DND-41 (cell line): ENCODE data around the gene ABL2.
"Not testable (repeated sequence)": the region's sequence is repeated elsewhere in the genome, so short reads cannot be mapped to it uniquely, and the experiment has no call there.

Source experiments
- ATAC-seq: fragments of 200-7000 bp; cut with Tn5 transposase; 3 replicates; pipeline ENCODE4 v1.9.1; 2021; ENCODE audit warnings: low read depth; ENCODE audit not compliant: insufficient read depth
- DNase-seq: peaks from one replicate; pipeline ENCODE4 v3.0.0-alpha.2; 2020
- H2AFZ ChIP-seq: 2 replicates; pipeline ENCODE4 v1.6.0; 2012; ENCODE audit warnings: low read depth, low read length
- H3K27ac ChIP-seq: 2 replicates; pipeline ENCODE4 v1.5.1; 2012; ENCODE audit warnings: low read length, inconsistent platforms
- H3K27me3 ChIP-seq: fragments of 200-600 bp; sonication (generic); 2 replicates; pipeline ENCODE4 v1.6.0; 2012; ENCODE audit warnings: low read length, mild to moderate bottlenecking, inconsistent platforms; ENCODE audit not compliant: insufficient read depth, poor library complexity
- H3K36me3 ChIP-seq: 2 replicates; pipeline ENCODE4 v1.5.1; 2012; ENCODE audit warnings: low read length, inconsistent platforms; ENCODE audit not compliant: insufficient read depth
- H3K4me1 ChIP-seq: 2 replicates; pipeline ENCODE4 v1.5.1; 2012; ENCODE audit warnings: mild to moderate bottlenecking, low read length; ENCODE audit not compliant: insufficient read depth
- H3K4me2 ChIP-seq: 2 replicates; pipeline ENCODE4 v1.6.0; 2012; ENCODE audit warnings: mild to moderate bottlenecking, moderate library complexity, low read length, inconsistent platforms; ENCODE audit not compliant: insufficient read depth
- H3K4me3 ChIP-seq, 2 experiments: fragments of 200-600 bp in 1 of 2; shearing (Covaris generic) in 1 of 2; 2 replicates each; pipeline ENCODE4 v1.5.1; 2012 to 2016; ENCODE audit warnings: inconsistent platforms in 2 of 2, low read length in 2 of 2, mild to moderate bottlenecking in 2 of 2, low read depth in 1 of 2, moderate library complexity in 1 of 2
- H3K79me2 ChIP-seq: 2 replicates; pipeline ENCODE4 v1.6.0; 2012; ENCODE audit warnings: low read length, inconsistent platforms; ENCODE audit not compliant: insufficient read depth
- H3K9ac ChIP-seq: 2 replicates; pipeline ENCODE4 v1.6.0; 2012; ENCODE audit warnings: low read depth, mild to moderate bottlenecking, inconsistent platforms, low read length, moderate library complexity
- H3K9me3 ChIP-seq: 2 replicates; pipeline ENCODE4 v1.5.1; 2012; ENCODE audit warnings: low read length, moderate library complexity, mild to moderate bottlenecking, inconsistent platforms; ENCODE audit not compliant: insufficient read depth, severe bottlenecking
- H4K20me1 ChIP-seq: 2 replicates; pipeline ENCODE4 v1.6.0; 2012; ENCODE audit warnings: low read length; ENCODE audit not compliant: insufficient read depth
- EZH2 ChIP-seq: IDR thresholded peaks from 3 replicates; pipeline ENCODE4 v1.6.1; 2012; ENCODE audit warnings: borderline replicate concordance, low read depth, mild to moderate bottlenecking, moderate library complexity, low read length, inconsistent platforms; ENCODE audit not compliant: severe bottlenecking
- TF ChIP-seq, protein P1 (sequence below): IDR thresholded peaks from 2 replicates; pipeline ENCODE4 v1.5.1; 2012; ENCODE audit warnings: borderline replicate concordance, low read length, moderate library complexity, mild to moderate bottlenecking; ENCODE audit not compliant: poor library complexity, severe bottlenecking; ENCODE audit errors: extremely low read depth

ABL2 gene

DNA sequence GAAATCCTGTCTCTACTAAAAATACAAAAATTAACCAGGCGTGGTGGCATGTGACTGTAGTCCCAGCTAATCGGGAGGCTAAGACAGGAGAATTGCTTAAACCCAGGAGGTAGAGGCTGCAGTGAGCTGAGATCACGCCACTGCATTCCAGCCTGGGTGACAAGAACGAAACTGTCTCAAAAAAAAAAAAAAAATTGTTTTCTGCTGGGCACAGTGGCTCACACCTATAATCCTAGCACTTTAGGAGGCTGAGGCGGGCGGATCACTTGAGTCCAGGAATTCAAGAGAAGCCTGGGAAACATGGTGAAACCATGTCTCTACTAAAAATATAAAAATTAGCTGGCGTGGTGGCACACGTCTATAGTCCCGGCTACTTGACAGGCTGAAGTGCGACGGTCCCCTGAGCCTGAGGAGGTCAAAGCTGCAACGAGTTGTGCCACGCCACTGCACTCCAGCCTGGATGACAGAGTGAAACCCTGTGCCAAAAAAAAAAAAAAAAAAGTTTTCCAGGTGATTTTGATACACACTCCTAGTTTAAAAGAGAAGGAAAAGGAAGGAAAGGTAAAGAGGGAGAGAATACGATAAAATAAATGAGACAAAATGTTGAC is 31.7 kb downstream of the ABL2 start:
- Histone ChIP-seq H3K27ac (no peak overlapping the region), H3K4me2 (no peak overlapping the region), H4K20me1 (peaks cover 6% of the 10 kb centered on the region; the same call in 1 of the 2 replicates), H3K9me3 (no peaks in the 10 kb centered on the region), H2AFZ (no peak overlapping the region), H3K36me3 (no peaks in the 10 kb centered on the region), H3K79me2 (peaks cover 7% of the 10 kb centered on the region), H3K9ac (no peak overlapping the region), H3K4me1 (no peaks in the 10 kb centered on the region), H3K4me3 (no peak overlapping the region), H3K27me3 (no peaks in the 10 kb centered on the region)
- DNase-seq (no peak), ATAC-seq (no peak)
- TF ChIP-seq, protein P1, sequence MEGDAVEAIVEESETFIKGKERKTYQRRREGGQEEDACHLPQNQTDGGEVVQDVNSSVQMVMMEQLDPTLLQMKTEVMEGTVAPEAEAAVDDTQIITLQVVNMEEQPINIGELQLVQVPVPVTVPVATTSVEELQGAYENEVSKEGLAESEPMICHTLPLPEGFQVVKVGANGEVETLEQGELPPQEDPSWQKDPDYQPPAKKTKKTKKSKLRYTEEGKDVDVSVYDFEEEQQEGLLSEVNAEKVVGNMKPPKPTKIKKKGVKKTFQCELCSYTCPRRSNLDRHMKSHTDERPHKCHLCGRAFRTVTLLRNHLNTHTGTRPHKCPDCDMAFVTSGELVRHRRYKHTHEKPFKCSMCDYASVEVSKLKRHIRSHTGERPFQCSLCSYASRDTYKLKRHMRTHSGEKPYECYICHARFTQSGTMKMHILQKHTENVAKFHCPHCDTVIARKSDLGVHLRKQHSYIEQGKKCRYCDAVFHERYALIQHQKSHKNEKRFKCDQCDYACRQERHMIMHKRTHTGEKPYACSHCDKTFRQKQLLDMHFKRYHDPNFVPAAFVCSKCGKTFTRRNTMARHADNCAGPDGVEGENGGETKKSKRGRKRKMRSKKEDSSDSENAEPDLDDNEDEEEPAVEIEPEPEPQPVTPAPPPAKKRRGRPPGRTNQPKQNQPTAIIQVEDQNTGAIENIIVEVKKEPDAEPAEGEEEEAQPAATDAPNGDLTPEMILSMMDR = no peak
- no peak for TF ChIP-seq EZH2

DNA sequence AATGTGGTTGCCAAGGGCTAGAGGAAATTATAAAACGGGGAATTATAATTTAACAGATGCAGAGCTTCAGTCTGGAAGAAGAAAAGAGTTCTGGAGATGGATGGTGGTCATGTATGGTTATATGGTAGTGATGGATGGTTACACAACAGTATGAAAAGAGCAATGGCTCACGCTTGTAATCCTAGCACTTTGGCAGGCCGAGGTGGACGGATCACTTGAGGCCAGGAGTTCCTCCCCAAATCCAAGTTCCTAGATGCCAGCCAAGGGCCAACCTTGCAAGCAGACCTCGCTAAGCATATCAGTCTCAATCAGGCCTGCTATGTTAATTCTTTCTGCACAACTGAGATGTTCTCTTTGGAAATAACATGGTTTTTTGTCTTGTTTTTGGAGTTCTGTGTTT is 33.6 kb downstream of the ABL2 start:
- not testable (repeated sequence) for H3K4me2 ChIP-seq, H3K9ac ChIP-seq, H3K27me3 ChIP-seq, H3K4me1 ChIP-seq, H3K79me2 ChIP-seq, H3K4me3 ChIP-seq, H3K36me3 ChIP-seq, H3K9me3 ChIP-seq, H2AFZ ChIP-seq, H3K27ac ChIP-seq, ATAC-seq, H4K20me1 ChIP-seq, DNase-seq

DNA sequence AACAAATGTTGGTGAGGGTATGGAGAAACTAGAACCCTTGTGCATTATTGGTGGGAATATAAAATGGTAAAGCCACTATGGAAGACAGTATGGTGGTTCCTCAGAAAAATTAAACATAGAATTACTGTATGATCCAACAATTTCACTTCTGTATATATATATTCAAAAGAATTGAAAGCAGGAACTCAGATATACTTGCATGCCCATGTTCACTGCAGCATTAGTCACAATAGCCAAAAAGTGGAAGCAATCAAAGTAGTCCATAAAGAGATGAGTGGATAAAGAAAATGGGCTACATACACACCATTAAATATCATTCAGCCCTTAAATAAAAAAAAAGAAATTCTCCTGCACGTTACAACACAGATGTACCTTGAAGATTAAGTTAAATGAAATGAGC is 34.1 kb downstream of the ABL2 start:
- TF ChIP-seq, protein P1 = no peak
- no peak for TF ChIP-seq EZH2
- no peak overlapping the region for H3K4me3 ChIP-seq
- H2AFZ ChIP-seq = no peak overlapping the region
- H3K79me2 ChIP-seq = peaks cover 3% of the 10 kb centered on the region; the same call in 1 of the 2 replicates
- no peak overlapping the region for H3K9ac ChIP-seq
- no peaks in the 10 kb centered on the region for H3K27me3 ChIP-seq
- no peaks in the 10 kb centered on the region; the same call in none of the 2 replicates for H4K20me1 ChIP-seq
- no peak for ATAC-seq
- H3K4me2 ChIP-seq = no peak overlapping the region
- no peaks in the 10 kb centered on the region for H3K9me3 ChIP-seq
- no peak overlapping the region for H3K27ac ChIP-seq
- no peaks in the 10 kb centered on the region for H3K4me1 ChIP-seq
- DNase-seq = no peak
- H3K36me3 ChIP-seq = no peaks in the 10 kb centered on the region

DNA sequence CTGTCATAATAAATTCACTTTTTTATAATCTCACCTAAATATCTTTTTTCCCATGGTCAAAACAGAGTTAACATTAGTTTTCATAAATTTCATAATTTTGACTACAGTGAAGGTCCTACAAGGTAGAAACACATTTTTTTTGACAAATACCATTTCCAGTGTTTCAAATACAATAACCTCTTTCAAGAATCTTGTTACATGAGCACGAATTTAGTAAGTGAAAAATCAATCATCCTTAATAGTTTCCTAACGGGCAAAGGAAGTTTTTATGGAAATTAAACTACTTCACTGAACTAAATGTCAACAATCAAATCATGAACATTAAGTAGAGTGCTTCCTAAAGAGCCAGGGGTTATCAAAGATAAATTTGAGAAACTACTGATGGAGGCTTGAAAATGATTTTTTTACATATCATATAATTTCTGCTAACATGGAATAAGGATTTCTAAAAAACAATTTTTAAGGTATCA is 35.4 kb downstream of the ABL2 start:
- Histone ChIP-seq H3K4me3 (no peak overlapping the region), H3K27ac (no peak overlapping the region), H3K9me3 (no peaks in the 10 kb centered on the region), H3K9ac (no peak overlapping the region), H3K36me3 (no peaks in the 10 kb centered on the region), H3K27me3 (no peaks in the 10 kb centered on the region), H3K4me1 (no peaks in the 10 kb centered on the region), H3K4me2 (no peak overlapping the region), H2AFZ (no peak overlapping the region), H4K20me1 (no peaks in the 10 kb centered on the region; the same call in none of the 2 replicates), H3K79me2 (peaks cover 3% of the 10 kb centered on the region; the same call in 1 of the 2 replicates)
- ATAC-seq = no peak
- DNase-seq = no peak
- TF ChIP-seq, protein P1 = no peak
- TF ChIP-seq EZH2 = no peak
